ENCODE measurements around the gene CDH23. TPM values are rescaled to one million over a fixed set of nuclear protein-coding genes. Genes with fewer than 3 reads are reported as not detected.

Gene CDH23
- total and polyA plus RNA-seq, 2 donors (not counting 1 experiment from before 2014, with no cell fraction given), result 0.01 to 0.17 TPM

GRCh38 chr10:71542478-71542877 lies 145.8 kb downstream of the CDH23 start:
- no peak overlapping the region for H3K27ac ChIP-seq (ENCODE audit: insufficient read depth, low read length)
- H3K9me3 ChIP-seq (ENCODE audit: control insufficient read depth, insufficient read depth, low read depth, low read length), result no peaks in the 10 kb centered on the region
- TF ChIP-seq EZH2 (IDR thresholded peaks at IDR 0.05; ENCODE audit: low read length, missing control alignments) (no peak), CTCF (conservative IDR thresholded peaks at IDR 0.05 in 1 of 2, IDR thresholded peaks at IDR 0.05 in 1 of 2; ENCODE audit: low read depth in 1 of 2, low read length in 2 of 2) (no peak)
- DNase-seq (ENCODE audit: low read depth in 2 of 2), result no peak
- no peaks in the 10 kb centered on the region for H3K36me3 ChIP-seq (ENCODE audit: control insufficient read depth, insufficient read depth, low read length)
- no peak overlapping the region for H3K9ac ChIP-seq (ENCODE audit: insufficient read depth, low read length)
- no peak overlapping the region for H3K4me2 ChIP-seq (ENCODE audit: extremely low read depth, insufficient read depth, low read length)
- peaks cover 5% of the 10 kb centered on the region for H3K27me3 ChIP-seq (ENCODE audit: control insufficient read depth, insufficient read depth, low read length)
- no peaks in the 10 kb centered on the region for H3K4me1 ChIP-seq (ENCODE audit: control insufficient read depth, extremely low read depth, insufficient read depth, low read length)
- no peak overlapping the region for H2AFZ ChIP-seq (ENCODE audit: low read length)
- H4K20me1 ChIP-seq (ENCODE audit: control insufficient read depth, extremely low read depth, insufficient read depth, low read length), result no peaks in the 10 kb centered on the region
- no peaks in the 10 kb centered on the region for H3K79me2 ChIP-seq (ENCODE audit: control insufficient read depth, insufficient read depth, low read length)
- H3K4me3 ChIP-seq (replicated peaks in 1 of 4; ENCODE audit: control extremely low read depth in 1 of 4, insufficient read depth in 1 of 4, low read depth in 3 of 4, low read length in 4 of 4), result no peak overlapping the region

GRCh38 chr10:71543608-71544170 lies 147.0 kb downstream of the CDH23 start:
- DNase-seq (ENCODE audit: low read depth in 2 of 2), result no peak
- H3K9ac ChIP-seq (ENCODE audit: insufficient read depth, low read length), result no peak overlapping the region
- H3K4me1 ChIP-seq (ENCODE audit: control insufficient read depth, extremely low read depth, insufficient read depth, low read length), result no peaks in the 10 kb centered on the region

GRCh38 chr10:71545001-71545400 lies 148.3 kb downstream of the CDH23 start:
- Histone ChIP-seq H3K4me3 (replicated peaks in 1 of 4; ENCODE audit: control extremely low read depth in 1 of 4, insufficient read depth in 1 of 4, low read depth in 3 of 4, low read length in 4 of 4) (no peak overlapping the region), H2AFZ (ENCODE audit: low read length) (no peak overlapping the region), H4K20me1 (ENCODE audit: control insufficient read depth, extremely low read depth, insufficient read depth, low read length) (no peaks in the 10 kb centered on the region), H3K27me3 (ENCODE audit: control insufficient read depth, insufficient read depth, low read length) (peaks cover 5% of the 10 kb centered on the region), H3K27ac (ENCODE audit: insufficient read depth, low read length) (no peak overlapping the region), H3K4me2 (ENCODE audit: extremely low read depth, insufficient read depth, low read length) (no peak overlapping the region), H3K79me2 (ENCODE audit: control insufficient read depth, insufficient read depth, low read length) (no peaks in the 10 kb centered on the region), H3K4me1 (ENCODE audit: control insufficient read depth, extremely low read depth, insufficient read depth, low read length) (no peaks in the 10 kb centered on the region), H3K9ac (ENCODE audit: insufficient read depth, low read length) (no peak overlapping the region), H3K9me3 (ENCODE audit: control insufficient read depth, insufficient read depth, low read depth, low read length) (no peaks in the 10 kb centered on the region), H3K36me3 (ENCODE audit: control insufficient read depth, insufficient read depth, low read length) (no peaks in the 10 kb centered on the region)
- TF ChIP-seq CTCF (conservative IDR thresholded peaks at IDR 0.05 in 1 of 2, IDR thresholded peaks at IDR 0.05 in 1 of 2; ENCODE audit: low read depth in 1 of 2, low read length in 2 of 2) (no peak), EZH2 (IDR thresholded peaks at IDR 0.05; ENCODE audit: low read length, missing control alignments) (no peak)
- no peak for DNase-seq (ENCODE audit: low read depth in 2 of 2)

More at GRCh38 chr10:71543608-71544170, 147.0 kb downstream of the CDH23 start:
- Histone ChIP-seq H3K9me3 (ENCODE audit: control insufficient read depth, insufficient read depth, low read depth, low read length) (no peaks in the 10 kb centered on the region), H3K79me2 (ENCODE audit: control insufficient read depth, insufficient read depth, low read length) (no peaks in the 10 kb centered on the region), H3K27ac (ENCODE audit: insufficient read depth, low read length) (no peak overlapping the region), H4K20me1 (ENCODE audit: control insufficient read depth, extremely low read depth, insufficient read depth, low read length) (no peaks in the 10 kb centered on the region), H3K4me3 (replicated peaks in 1 of 4; ENCODE audit: control extremely low read depth in 1 of 4, insufficient read depth in 1 of 4, low read depth in 3 of 4, low read length in 4 of 4) (no peak overlapping the region), H3K4me2 (ENCODE audit: extremely low read depth, insufficient read depth, low read length) (no peak overlapping the region), H2AFZ (ENCODE audit: low read length) (no peak overlapping the region), H3K36me3 (ENCODE audit: control insufficient read depth, insufficient read depth, low read length) (no peaks in the 10 kb centered on the region), H3K27me3 (ENCODE audit: control insufficient read depth, insufficient read depth, low read length) (peaks cover 5% of the 10 kb centered on the region)
- no peak for TF ChIP-seq CTCF (conservative IDR thresholded peaks at IDR 0.05 in 1 of 2, IDR thresholded peaks at IDR 0.05 in 1 of 2; ENCODE audit: low read depth in 1 of 2, low read length in 2 of 2)
- TF ChIP-seq EZH2 (IDR thresholded peaks at IDR 0.05; ENCODE audit: low read length, missing control alignments), result no peak

Data from fibroblast of lung (primary cell).